Measurements from ENCODE around the gene MARCHF10. TPM values are rescaled to one million over a fixed set of nuclear protein-coding genes. Genes with fewer than 3 reads are reported as not detected.

The MARCHF10 gene
- total and polyA plus RNA-seq, 2 of the 4 experiments (the other 2 are of a cell fraction): 0.18 to 0.74 TPM

DNA sequence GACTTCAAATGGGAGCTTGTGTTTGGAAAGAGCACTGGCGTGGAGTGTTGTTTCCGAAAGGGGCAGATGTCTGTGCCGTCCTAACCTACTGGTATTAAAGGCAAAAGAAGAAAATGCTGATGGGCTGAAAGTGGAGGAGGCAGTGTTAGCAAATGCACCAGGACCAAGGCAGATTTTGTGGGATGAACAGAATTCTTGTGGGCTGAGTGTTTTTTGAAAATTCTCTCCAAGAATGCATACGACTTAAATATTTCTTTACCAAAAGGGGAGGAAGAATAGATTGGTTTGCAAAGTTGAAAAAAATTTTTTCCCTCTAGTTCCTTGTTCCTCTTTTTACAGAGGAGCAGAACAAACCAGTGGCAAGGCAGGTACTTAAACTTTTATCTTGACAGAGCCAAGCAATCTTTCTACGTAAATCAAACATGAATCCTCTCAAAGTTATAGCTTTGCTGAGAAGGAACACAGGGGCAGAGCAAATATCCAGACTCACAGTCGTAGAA, 16.8 kb downstream of the MARCHF10 start:
- H3K4me3 ChIP-seq (ENCODE audit: insufficient read depth, low read depth, low read length): peak overlapping the region; percentile 22; the same call in 1 of the 2 replicates
- TF ChIP-seq FOS (IDR thresholded peaks at IDR 0.05; ENCODE audit: low read depth, low read length): no peak
- TF ChIP-seq, protein P1, sequence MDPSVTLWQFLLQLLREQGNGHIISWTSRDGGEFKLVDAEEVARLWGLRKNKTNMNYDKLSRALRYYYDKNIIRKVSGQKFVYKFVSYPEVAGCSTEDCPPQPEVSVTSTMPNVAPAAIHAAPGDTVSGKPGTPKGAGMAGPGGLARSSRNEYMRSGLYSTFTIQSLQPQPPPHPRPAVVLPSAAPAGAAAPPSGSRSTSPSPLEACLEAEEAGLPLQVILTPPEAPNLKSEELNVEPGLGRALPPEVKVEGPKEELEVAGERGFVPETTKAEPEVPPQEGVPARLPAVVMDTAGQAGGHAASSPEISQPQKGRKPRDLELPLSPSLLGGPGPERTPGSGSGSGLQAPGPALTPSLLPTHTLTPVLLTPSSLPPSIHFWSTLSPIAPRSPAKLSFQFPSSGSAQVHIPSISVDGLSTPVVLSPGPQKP (IDR thresholded peaks at IDR 0.05; ENCODE audit: borderline replicate concordance, low read depth, low read length): no peak
- no peak for TF ChIP-seq MXI1 (IDR thresholded peaks at IDR 0.05; ENCODE audit: borderline replicate concordance, low read depth, low read length)
- TF ChIP-seq, protein P2, sequence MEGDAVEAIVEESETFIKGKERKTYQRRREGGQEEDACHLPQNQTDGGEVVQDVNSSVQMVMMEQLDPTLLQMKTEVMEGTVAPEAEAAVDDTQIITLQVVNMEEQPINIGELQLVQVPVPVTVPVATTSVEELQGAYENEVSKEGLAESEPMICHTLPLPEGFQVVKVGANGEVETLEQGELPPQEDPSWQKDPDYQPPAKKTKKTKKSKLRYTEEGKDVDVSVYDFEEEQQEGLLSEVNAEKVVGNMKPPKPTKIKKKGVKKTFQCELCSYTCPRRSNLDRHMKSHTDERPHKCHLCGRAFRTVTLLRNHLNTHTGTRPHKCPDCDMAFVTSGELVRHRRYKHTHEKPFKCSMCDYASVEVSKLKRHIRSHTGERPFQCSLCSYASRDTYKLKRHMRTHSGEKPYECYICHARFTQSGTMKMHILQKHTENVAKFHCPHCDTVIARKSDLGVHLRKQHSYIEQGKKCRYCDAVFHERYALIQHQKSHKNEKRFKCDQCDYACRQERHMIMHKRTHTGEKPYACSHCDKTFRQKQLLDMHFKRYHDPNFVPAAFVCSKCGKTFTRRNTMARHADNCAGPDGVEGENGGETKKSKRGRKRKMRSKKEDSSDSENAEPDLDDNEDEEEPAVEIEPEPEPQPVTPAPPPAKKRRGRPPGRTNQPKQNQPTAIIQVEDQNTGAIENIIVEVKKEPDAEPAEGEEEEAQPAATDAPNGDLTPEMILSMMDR (conservative IDR thresholded peaks at IDR 0.05; ENCODE audit: low read depth, low read length): no peak
- TF ChIP-seq RCOR1 (IDR thresholded peaks at IDR 0.05; ENCODE audit: insufficient replicate concordance, low read length): no peak
- peak; percentile 85 for TF ChIP-seq POLR2A (IDR thresholded peaks at IDR 0.05; ENCODE audit: low read depth, low read length)
- 0 out of 2 replicates have a peak, but pooled peaks have one; percentile 8 for TF ChIP-seq CHD1 (IDR thresholded peaks at IDR 0.05; ENCODE audit: low read depth, low read length)
- TF ChIP-seq NFE2L2 (IDR thresholded peaks at IDR 0.05; ENCODE audit: low read depth, low read length): peak; percentile 18; the same call in 1 of the 2 replicates
- TF ChIP-seq SMC3 (IDR thresholded peaks at IDR 0.05; ENCODE audit: low read depth, low read length): 0 out of 2 replicates have a peak, but pooled peaks have one; percentile 2
- peak; percentile 91 for TF ChIP-seq MAFK (IDR thresholded peaks at IDR 0.05; ENCODE audit: low read depth, low read length)
- no peak for TF ChIP-seq MAZ (IDR thresholded peaks at IDR 0.05; ENCODE audit: borderline replicate concordance, low read depth, low read length)
- TF ChIP-seq RFX5 (IDR thresholded peaks at IDR 0.05; ENCODE audit: low read depth, low read length): no peak
- TF ChIP-seq CEBPB (IDR thresholded peaks at IDR 0.05; ENCODE audit: low read depth, low read length): peak; percentile 47; the same call in 1 of the 2 replicates
- TF ChIP-seq RAD21 (IDR thresholded peaks at IDR 0.05; ENCODE audit: low read length): peak; percentile 29; the same call in 1 of the 2 replicates
- H2BK120ac ChIP-seq (ENCODE audit: low read depth, low read length): peak overlapping the region; percentile 99
- peaks cover 8% of the 10 kb centered on the region; the same call in 1 of the 2 replicates for H3K9me1 ChIP-seq (ENCODE audit: insufficient read depth, low read length)
- H3K14ac ChIP-seq (replicated peaks; ENCODE audit: low read depth, low read length): peak overlapping the region; percentile 98
- DNase-seq (peak; percentile 95), ATAC-seq (ENCODE audit: low read depth) (peak; percentile 80)
- H3K23ac ChIP-seq (ENCODE audit: low read depth, low read length): peak overlapping the region; percentile 95
- H3K79me1 ChIP-seq (ENCODE audit: low read depth in 1 of 2, low read length in 2 of 2): no peaks in the 10 kb centered on the region; a peak in 1 of 4 replicates
- peak overlapping the region; percentile 92 for H2AK5ac ChIP-seq (ENCODE audit: low read depth, low read length)
- H3K27me3 ChIP-seq (ENCODE audit: control insufficient read depth, insufficient read depth, low read length): no peaks in the 10 kb centered on the region
- peak overlapping the region; percentile 99 for H3K56ac ChIP-seq (ENCODE audit: extremely low read depth, insufficient read depth, low read length)
- H3K9me3 ChIP-seq (ENCODE audit: control insufficient read depth, insufficient read depth, low read length): no peaks in the 10 kb centered on the region
- CTCF ChIA-PET: no interaction called here
- in situ Hi-C loops (cut with MboI; ENCODE audit: low sequenced_read_pairs): no loop called here
- peak overlapping the region; percentile 87 for H2AK9ac ChIP-seq (replicated peaks; ENCODE audit: low read depth, low read length, poor library complexity)
- peak overlapping the region; percentile 97 for H3K18ac ChIP-seq (ENCODE audit: low read depth, low read length)
- dilution Hi-C loops (cut with HindIII; ENCODE audit: low sequenced_read_pairs, unreplicated experiment): no loop called here
- H3K36me3 ChIP-seq (ENCODE audit: control insufficient read depth, insufficient read depth, low read length): no peaks in the 10 kb centered on the region
- peak overlapping the region; percentile 100 for H2BK5ac ChIP-seq (ENCODE audit: low read depth, low read length, poor library complexity, severe bottlenecking)
- BruUV-seq (replicated peaks): TSS peak; percentile 76
- intact Hi-C loops (cut with micrococcal nuclease): loop anchor here (1.0 to 2.0 kb wide), 3 partner anchors 30 to 177 kb away; no protein-coding TSS in a partner anchor
- peak overlapping the region; percentile 35 for H2AFZ ChIP-seq (replicated peaks; ENCODE audit: low read length, poor library complexity)
- peak overlapping the region; percentile 80 for H3K4me2 ChIP-seq (ENCODE audit: low read depth, low read length)
- H3K4ac ChIP-seq (ENCODE audit: low read depth, low read length): peak overlapping the region; percentile 95
- peak overlapping the region; percentile 99 for H2BK20ac ChIP-seq (ENCODE audit: low read depth, low read length)
- H4K20me1 ChIP-seq (ENCODE audit: insufficient read depth, low read length): no peaks in the 10 kb centered on the region; the same call in 1 of the 2 replicates
- H4K8ac ChIP-seq (ENCODE audit: low read depth in 2 of 2, low read length in 2 of 2): peak overlapping the region; percentile 67 to 93
- H2BK15ac ChIP-seq (ENCODE audit: low read depth, low read length): peak overlapping the region; percentile 91
- peak overlapping the region; percentile 60 for H3K9ac ChIP-seq (ENCODE audit: low read depth, low read length)
- peak overlapping the region; percentile 71 for H3K27ac ChIP-seq (ENCODE audit: insufficient read depth, low read length)
- WGBS, 2 experiments (ENCODE audit: extremely low coverage in 2 of 2, insufficient read length in 1 of 2): 0% methylated on average over 1 of the region's 6 CpGs; no CpG with 5 or more reads in 1 of the 2 experiments
- peak overlapping the region; percentile 94 for H4K91ac ChIP-seq (ENCODE audit: insufficient read depth, low read depth, low read length)
- H3K4me1 ChIP-seq (ENCODE audit: control insufficient read depth, insufficient read depth, low read length): peaks cover 14% of the 10 kb centered on the region
- peak overlapping the region; percentile 92 for H4K5ac ChIP-seq (ENCODE audit: low read depth, low read length)
- POLR2A ChIA-PET (ENCODE audit: unreplicated experiment): no interaction called here

Data from IMR-90 (cell line).